ENCODE results near the gene THBS3. TPM values are rescaled to one million over a fixed set of nuclear protein-coding genes. Genes with fewer than 3 reads are reported as not detected.
"Not testable (repeated sequence)": the region's sequence is repeated elsewhere in the genome, so short reads cannot be mapped to it uniquely, and the experiment has no call there.

THBS3 gene
- total RNA-seq, 1 donor from 2014 or later = 40.2 TPM

DNA sequence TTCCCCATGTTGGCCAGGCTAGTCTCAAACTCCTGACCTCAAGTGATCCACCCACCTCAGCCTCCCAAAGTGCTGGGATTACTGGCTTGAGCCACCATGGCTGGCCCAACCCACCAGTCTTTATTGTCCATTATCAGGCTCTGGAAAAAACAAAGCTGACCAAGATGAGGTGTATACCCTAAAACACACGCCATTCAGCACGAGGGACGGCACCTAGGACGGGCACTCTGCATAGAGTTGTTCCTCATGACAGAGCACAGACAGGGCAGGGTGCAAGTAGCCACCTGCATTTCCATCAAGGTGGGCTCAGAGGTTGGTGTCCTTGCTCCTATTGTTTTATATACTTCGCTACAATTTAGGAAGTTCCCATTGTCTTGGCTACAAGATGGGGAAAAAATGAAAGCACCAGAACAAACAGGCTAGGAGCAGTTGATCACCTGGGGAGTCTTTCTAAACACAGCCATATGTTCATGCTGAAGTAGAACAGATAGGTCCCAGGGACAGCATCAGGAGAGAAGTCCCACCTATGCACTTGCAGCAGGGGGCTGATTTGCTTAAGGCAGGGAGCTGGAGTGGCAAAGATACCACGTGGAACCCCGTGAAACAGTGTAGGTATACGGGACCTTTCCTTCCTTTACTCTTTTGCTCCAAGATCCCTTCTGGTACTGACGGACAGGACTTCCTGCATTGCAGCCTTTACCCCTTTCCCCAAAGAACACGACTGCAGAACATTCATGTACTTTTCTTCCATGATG lies 39.1 kb downstream of the THBS3 start:
- H3K4me1 ChIP-seq (ENCODE audit: control insufficient read depth in 3 of 3, insufficient read depth in 3 of 3, low read length in 3 of 3) = peaks cover 21 to 32% (median 30%) of the 10 kb centered on the region in 3 donors
- H3K36me3 ChIP-seq (ENCODE audit: control insufficient read depth in 3 of 3, insufficient read depth in 3 of 3, low read length in 3 of 3) = peaks cover 11 to 19% (median 14%) of the 10 kb centered on the region in 3 donors
- no peak overlapping the region for H3K9ac ChIP-seq (ENCODE audit: low read depth in 1 of 3, low read length in 3 of 3)
- H3K4me3 ChIP-seq (ENCODE audit: low read length in 3 of 3) = no peak overlapping the region
- no peak overlapping the region for H3K27ac ChIP-seq (ENCODE audit: low read depth, low read length)
- H3K9me3 ChIP-seq (ENCODE audit: control insufficient read depth in 3 of 3, low read length in 3 of 3) = no peaks in the 10 kb centered on the region
- H3K27me3 ChIP-seq (ENCODE audit: control insufficient read depth in 3 of 3, insufficient read depth in 3 of 3, low read length in 3 of 3) = peaks cover 0 to 15% (median 9%) of the 10 kb centered on the region in 3 donors

DNA sequence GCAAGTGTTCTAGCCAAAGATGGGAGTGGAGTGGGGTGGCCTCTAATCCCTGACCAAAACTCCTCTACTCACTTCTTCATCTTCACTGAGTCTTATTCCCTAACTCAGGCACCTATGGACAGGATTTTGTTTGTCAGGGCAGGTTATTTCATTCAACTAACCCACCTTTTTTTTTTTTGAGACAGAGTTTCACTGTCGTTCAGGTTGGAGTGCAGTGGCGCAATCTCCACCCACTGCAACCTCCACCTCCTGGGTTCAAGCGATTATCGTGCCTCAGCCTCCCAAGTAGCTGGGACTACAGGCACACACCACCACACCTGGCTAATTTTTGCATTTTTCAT lies 39.6 kb downstream of the THBS3 start:
- peaks cover 0 to 15% (median 9%) of the 10 kb centered on the region in 3 donors for H3K27me3 ChIP-seq (ENCODE audit: control insufficient read depth in 3 of 3, insufficient read depth in 3 of 3, low read length in 3 of 3)
- H3K4me3 ChIP-seq (ENCODE audit: low read length in 3 of 3); H3K9ac ChIP-seq (ENCODE audit: low read depth in 1 of 3, low read length in 3 of 3); H3K9me3 ChIP-seq (ENCODE audit: control insufficient read depth in 3 of 3, low read length in 3 of 3); H3K27ac ChIP-seq (ENCODE audit: low read depth, low read length): not testable (repeated sequence)
- peaks cover 17 to 28% (median 25%) of the 10 kb centered on the region in 3 donors for H3K4me1 ChIP-seq (ENCODE audit: control insufficient read depth in 3 of 3, insufficient read depth in 3 of 3, low read length in 3 of 3)
- peaks cover 11 to 19% (median 14%) of the 10 kb centered on the region in 3 donors for H3K36me3 ChIP-seq (ENCODE audit: control insufficient read depth in 3 of 3, insufficient read depth in 3 of 3, low read length in 3 of 3)

DNA sequence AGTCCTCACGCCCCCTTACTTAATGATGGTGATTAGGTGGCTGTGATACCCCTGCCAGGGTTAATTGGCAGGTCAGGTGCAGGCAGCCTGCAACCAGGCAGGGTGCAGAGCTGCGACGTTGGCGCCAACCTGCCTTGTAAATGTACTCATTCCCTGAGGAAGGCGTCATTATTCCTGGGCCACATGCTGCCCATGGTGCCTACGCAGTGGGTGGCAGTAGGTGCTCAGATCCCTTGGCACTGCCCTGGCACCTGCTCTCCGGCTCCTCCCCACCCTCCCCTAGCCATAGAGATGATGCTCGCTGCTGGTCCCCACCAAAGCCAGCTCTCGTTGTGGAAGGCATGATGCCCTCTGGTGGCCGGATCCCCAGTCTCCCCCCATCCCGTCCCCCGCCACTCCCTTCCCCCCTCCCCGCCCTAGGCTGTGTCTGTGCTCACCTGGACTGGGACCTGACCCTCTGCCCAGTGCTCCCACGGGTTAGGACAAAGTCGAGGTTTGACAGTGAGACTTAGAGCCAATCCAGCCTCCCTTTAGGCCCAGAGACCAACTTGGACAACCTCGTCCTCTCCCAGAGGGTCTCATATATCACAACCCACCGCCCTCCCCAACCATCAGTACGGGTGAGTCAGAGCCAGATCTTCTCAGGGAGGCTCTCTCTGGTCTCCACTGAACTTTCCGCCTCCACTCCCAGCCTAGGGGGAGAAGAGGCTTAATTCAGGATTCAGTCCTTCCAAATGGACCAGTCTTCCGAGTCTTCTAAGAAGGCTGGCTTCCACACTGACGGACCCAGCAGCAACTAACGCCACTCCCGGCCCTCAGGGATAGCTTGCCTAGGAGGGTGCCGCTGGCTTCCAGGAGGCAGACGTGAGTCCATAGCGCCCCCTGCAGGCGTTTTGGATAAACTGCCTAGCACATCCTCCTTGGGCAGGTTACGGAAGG lies 40.3 kb downstream of the THBS3 start:
- Histone ChIP-seq H3K9ac (ENCODE audit: low read depth in 1 of 3, low read length in 3 of 3) (peak overlapping the region in 2 of 3 donors; percentile 7 to 25), H3K4me3 (ENCODE audit: low read length in 3 of 3) (peak overlapping the region in 2 of 3 donors; percentile 31 to 45), H3K36me3 (ENCODE audit: control insufficient read depth in 3 of 3, insufficient read depth in 3 of 3, low read length in 3 of 3) (peaks cover 11 to 19% (median 14%) of the 10 kb centered on the region in 3 donors), H3K4me1 (ENCODE audit: control insufficient read depth in 3 of 3, insufficient read depth in 3 of 3, low read length in 3 of 3) (peaks cover 14 to 25% (median 22%) of the 10 kb centered on the region in 3 donors), H3K27me3 (ENCODE audit: control insufficient read depth in 3 of 3, insufficient read depth in 3 of 3, low read length in 3 of 3) (peaks cover 0 to 15% (median 9%) of the 10 kb centered on the region in 3 donors), H3K27ac (ENCODE audit: low read depth, low read length) (peak overlapping the region; percentile 48), H3K9me3 (ENCODE audit: control insufficient read depth in 3 of 3, low read length in 3 of 3) (no peaks in the 10 kb centered on the region)

DNA sequence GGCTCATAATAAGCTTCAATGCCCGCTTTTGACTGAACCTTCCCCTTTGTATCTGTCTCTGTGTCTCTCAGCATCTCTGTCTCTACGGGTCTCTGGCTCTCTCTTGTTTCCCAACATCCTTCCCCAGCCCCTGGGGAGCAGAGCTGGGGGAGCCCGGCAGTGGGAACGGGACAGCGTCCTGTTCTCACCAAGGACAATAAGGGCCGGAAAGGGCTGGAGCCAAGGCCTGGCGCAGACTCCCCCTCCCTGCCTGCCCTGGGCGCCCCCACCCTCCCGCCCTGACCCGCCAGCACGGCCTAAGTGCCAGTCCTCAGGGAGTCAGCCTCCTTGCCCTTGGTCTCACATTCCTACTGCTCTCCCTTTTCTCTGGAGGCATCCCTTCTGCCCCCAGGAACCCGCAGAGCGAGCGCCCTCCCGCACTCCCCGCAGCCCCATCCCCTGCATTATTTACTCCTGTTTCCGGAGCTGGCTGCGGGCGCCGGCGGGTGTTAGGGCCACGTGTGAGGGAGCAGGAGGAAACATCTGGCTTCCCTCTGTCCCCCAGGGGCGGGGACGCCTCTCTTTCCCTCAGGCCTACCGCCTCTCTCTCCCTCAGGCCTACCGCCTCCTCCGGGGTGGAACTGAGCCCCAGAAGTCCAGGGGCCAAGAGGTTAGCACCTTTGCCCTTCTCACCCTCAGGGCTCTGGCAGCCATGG lies 41.1 kb downstream of the THBS3 start:
- H3K27me3 ChIP-seq (ENCODE audit: control insufficient read depth in 3 of 3, insufficient read depth in 3 of 3, low read length in 3 of 3) = peaks cover 0 to 15% (median 9%) of the 10 kb centered on the region in 3 donors
- H3K4me1 ChIP-seq (ENCODE audit: control insufficient read depth in 3 of 3, insufficient read depth in 3 of 3, low read length in 3 of 3) = peaks cover 9 to 18% (median 14%) of the 10 kb centered on the region in 3 donors
- peak overlapping the region; percentile 64 for H3K27ac ChIP-seq (ENCODE audit: low read depth, low read length)
- peaks cover 11 to 19% (median 14%) of the 10 kb centered on the region in 3 donors for H3K36me3 ChIP-seq (ENCODE audit: control insufficient read depth in 3 of 3, insufficient read depth in 3 of 3, low read length in 3 of 3)
- no peaks in the 10 kb centered on the region for H3K9me3 ChIP-seq (ENCODE audit: control insufficient read depth in 3 of 3, low read length in 3 of 3)
- H3K9ac ChIP-seq (ENCODE audit: low read depth in 1 of 3, low read length in 3 of 3) = no peak overlapping the region
- H3K4me3 ChIP-seq (ENCODE audit: low read length in 3 of 3) = peak overlapping the region in 2 of 3 donors; percentile 31 to 41

DNA sequence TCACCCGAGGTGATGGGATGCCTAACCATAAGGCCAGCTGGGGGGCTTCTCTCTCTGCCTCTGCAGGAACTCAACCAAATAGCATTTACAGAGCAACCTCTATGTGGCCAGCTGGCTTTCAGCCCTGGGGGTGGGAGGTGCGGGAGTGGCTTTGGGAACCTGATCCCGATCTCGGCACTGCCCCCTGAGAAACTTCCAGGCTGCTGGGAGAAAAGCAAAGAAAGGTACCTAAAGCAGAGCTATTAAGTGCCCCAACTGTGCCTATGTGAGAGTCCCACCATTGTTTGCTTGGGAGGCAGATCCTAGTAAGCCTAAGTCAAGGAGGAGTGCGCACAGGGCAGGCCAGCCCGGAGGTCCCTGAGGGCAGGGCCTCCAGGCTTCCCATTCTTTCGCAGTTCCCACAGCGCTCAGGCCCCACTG lies 41.6 kb downstream of the THBS3 start:
- peaks cover 9 to 18% (median 12%) of the 10 kb centered on the region in 3 donors for H3K4me1 ChIP-seq (ENCODE audit: control insufficient read depth in 3 of 3, insufficient read depth in 3 of 3, low read length in 3 of 3)
- H3K27ac ChIP-seq (ENCODE audit: low read depth, low read length) = peak overlapping the region; percentile 64

DNA sequence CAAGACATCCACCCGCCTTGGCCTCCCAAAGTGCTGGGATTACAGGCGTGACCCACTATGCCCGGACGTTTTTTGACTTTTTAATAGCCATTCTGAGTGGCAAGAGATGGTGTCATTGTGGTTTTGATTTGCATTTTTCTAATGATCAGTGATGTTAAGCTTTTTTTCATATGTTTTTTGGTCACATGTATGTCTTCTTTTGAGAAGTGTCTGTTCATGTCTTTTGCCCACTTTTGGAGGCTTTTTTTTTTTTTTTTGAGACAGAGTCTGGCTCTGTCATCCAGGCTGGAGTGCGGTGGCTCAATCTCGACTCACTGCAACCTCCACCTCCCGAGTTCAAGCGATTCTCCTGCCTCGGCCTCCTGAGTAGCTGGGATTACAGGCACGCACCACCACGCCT lies 43.1 kb downstream of the THBS3 start:
- not testable (repeated sequence) for H3K4me3 ChIP-seq (ENCODE audit: low read length in 3 of 3); H3K9ac ChIP-seq (ENCODE audit: low read depth in 1 of 3, low read length in 3 of 3); H3K9me3 ChIP-seq (ENCODE audit: control insufficient read depth in 3 of 3, low read length in 3 of 3); H3K27ac ChIP-seq (ENCODE audit: low read depth, low read length)
- peaks cover 0 to 15% (median 12%) of the 10 kb centered on the region in 3 donors for H3K27me3 ChIP-seq (ENCODE audit: control insufficient read depth in 3 of 3, insufficient read depth in 3 of 3, low read length in 3 of 3)
- H3K36me3 ChIP-seq (ENCODE audit: control insufficient read depth in 3 of 3, insufficient read depth in 3 of 3, low read length in 3 of 3) = peaks cover 9 to 11% (median 10%) of the 10 kb centered on the region in 3 donors
- H3K4me1 ChIP-seq (ENCODE audit: control insufficient read depth in 3 of 3, insufficient read depth in 3 of 3, low read length in 3 of 3) = peaks cover 9 to 18% (median 12%) of the 10 kb centered on the region in 3 donors

More for the DNA sequence above, 41.6 kb downstream of the THBS3 start:
- Histone ChIP-seq H3K27me3 (ENCODE audit: control insufficient read depth in 3 of 3, insufficient read depth in 3 of 3, low read length in 3 of 3) (peaks cover 0 to 15% (median 9%) of the 10 kb centered on the region in 3 donors), H3K9ac (ENCODE audit: low read depth in 1 of 3, low read length in 3 of 3) (no peak overlapping the region), H3K4me3 (ENCODE audit: low read length in 3 of 3) (no peak overlapping the region), H3K36me3 (ENCODE audit: control insufficient read depth in 3 of 3, insufficient read depth in 3 of 3, low read length in 3 of 3) (peaks cover 11 to 19% (median 14%) of the 10 kb centered on the region in 3 donors), H3K9me3 (ENCODE audit: control insufficient read depth in 3 of 3, low read length in 3 of 3) (no peaks in the 10 kb centered on the region)

DNA sequence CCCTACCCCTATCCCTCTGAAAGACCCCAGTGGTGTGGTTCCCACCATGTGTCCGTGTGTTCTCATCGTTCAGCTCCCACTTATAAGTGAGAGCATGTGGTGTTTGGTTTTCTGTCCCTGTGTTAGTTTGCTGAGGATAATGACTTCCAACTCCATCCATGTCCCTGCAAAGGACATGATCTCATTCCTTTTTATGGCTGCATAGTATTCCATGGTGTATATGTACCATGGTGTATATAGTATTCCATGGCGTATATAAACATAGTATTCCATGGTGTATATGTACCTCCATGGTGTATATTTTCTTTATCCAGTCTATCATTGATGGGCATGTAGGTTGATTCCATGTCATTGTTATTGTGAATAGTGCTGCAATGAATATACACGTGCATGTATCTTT lies 43.9 kb downstream of the THBS3 start:
- H3K27ac ChIP-seq (ENCODE audit: low read depth, low read length); H3K36me3 ChIP-seq (ENCODE audit: control insufficient read depth in 3 of 3, insufficient read depth in 3 of 3, low read length in 3 of 3); H3K9me3 ChIP-seq (ENCODE audit: control insufficient read depth in 3 of 3, low read length in 3 of 3); H3K4me3 ChIP-seq (ENCODE audit: low read length in 3 of 3); H3K9ac ChIP-seq (ENCODE audit: low read depth in 1 of 3, low read length in 3 of 3): not testable (repeated sequence)
- H3K27me3 ChIP-seq (ENCODE audit: control insufficient read depth in 3 of 3, insufficient read depth in 3 of 3, low read length in 3 of 3) = peaks cover 0 to 15% (median 12%) of the 10 kb centered on the region in 3 donors
- H3K4me1 ChIP-seq (ENCODE audit: control insufficient read depth in 3 of 3, insufficient read depth in 3 of 3, low read length in 3 of 3) = peaks cover 9 to 18% (median 12%) of the 10 kb centered on the region in 3 donors

DNA sequence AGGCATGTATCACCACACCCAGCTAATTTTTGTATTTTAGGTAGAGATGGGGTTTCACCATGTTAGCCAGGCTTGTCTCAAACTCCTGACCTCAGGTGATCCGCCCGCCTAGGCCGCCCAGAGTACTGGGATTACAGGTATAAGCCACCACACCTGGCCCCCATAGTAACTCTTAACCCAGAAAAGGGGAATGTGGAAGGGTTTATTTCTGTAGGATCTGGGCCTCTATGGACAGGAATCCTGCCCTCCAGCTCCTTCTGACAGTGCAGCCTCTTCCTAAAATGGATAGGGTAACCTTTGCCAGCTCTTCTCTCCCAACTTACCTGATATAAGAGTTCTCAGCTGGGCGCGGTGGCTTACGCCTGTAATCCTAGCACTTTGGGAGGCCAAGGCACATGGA lies 45.1 kb downstream of the THBS3 start:
- H3K4me3 ChIP-seq (ENCODE audit: low read length in 3 of 3); H3K27ac ChIP-seq (ENCODE audit: low read depth, low read length); H3K9me3 ChIP-seq (ENCODE audit: control insufficient read depth in 3 of 3, low read length in 3 of 3); H3K9ac ChIP-seq (ENCODE audit: low read depth in 1 of 3, low read length in 3 of 3); H3K36me3 ChIP-seq (ENCODE audit: control insufficient read depth in 3 of 3, insufficient read depth in 3 of 3, low read length in 3 of 3): not testable (repeated sequence)
- H3K27me3 ChIP-seq (ENCODE audit: control insufficient read depth in 3 of 3, insufficient read depth in 3 of 3, low read length in 3 of 3) = peaks cover 0 to 12% (median 12%) of the 10 kb centered on the region in 3 donors
- H3K4me1 ChIP-seq (ENCODE audit: control insufficient read depth in 3 of 3, insufficient read depth in 3 of 3, low read length in 3 of 3) = peaks cover 7 to 15% (median 9%) of the 10 kb centered on the region in 3 donors

DNA sequence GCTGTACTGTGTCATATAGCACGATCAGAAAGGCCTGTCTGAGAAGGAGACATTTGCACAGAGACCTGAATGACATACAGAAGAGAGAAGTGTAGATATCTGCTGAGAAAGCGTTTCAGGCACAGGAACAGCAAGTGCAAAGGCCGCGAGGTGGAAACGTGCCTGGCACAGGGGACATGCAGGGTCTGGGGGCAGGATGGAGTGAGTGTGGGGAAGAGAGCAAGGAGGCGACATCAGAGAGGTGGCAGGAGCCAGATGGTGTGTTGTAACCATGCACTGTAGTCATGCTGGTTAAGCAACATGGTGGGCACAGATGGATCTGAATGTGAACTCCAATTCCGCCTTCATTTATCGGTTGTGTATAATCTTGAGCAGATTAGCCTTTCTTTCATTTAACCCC lies 47.6 kb downstream of the THBS3 start:
- Histone ChIP-seq H3K9me3 (ENCODE audit: control insufficient read depth in 3 of 3, low read length in 3 of 3) (no peaks in the 10 kb centered on the region), H3K27me3 (ENCODE audit: control insufficient read depth in 3 of 3, insufficient read depth in 3 of 3, low read length in 3 of 3) (peaks cover 0 to 2% (median 0%) of the 10 kb centered on the region in 3 donors), H3K4me3 (ENCODE audit: low read length in 3 of 3) (no peak overlapping the region), H3K9ac (ENCODE audit: low read depth in 1 of 3, low read length in 3 of 3) (no peak overlapping the region), H3K27ac (ENCODE audit: low read depth, low read length) (no peak overlapping the region), H3K36me3 (ENCODE audit: control insufficient read depth in 3 of 3, insufficient read depth in 3 of 3, low read length in 3 of 3) (no peaks in the 10 kb centered on the region), H3K4me1 (ENCODE audit: control insufficient read depth in 3 of 3, insufficient read depth in 3 of 3, low read length in 3 of 3) (no peaks in the 10 kb centered on the region)
